Measurements from ENCODE around the gene TNP2. TPM values are rescaled to one million over a fixed set of nuclear protein-coding genes. Genes with fewer than 3 reads are reported as not detected.
"Not testable (repeated sequence)": the region's sequence is repeated elsewhere in the genome, so short reads cannot be mapped to it uniquely, and the experiment has no call there.

TNP2 gene
- total RNA-seq, 1 donor: not detected

DNA sequence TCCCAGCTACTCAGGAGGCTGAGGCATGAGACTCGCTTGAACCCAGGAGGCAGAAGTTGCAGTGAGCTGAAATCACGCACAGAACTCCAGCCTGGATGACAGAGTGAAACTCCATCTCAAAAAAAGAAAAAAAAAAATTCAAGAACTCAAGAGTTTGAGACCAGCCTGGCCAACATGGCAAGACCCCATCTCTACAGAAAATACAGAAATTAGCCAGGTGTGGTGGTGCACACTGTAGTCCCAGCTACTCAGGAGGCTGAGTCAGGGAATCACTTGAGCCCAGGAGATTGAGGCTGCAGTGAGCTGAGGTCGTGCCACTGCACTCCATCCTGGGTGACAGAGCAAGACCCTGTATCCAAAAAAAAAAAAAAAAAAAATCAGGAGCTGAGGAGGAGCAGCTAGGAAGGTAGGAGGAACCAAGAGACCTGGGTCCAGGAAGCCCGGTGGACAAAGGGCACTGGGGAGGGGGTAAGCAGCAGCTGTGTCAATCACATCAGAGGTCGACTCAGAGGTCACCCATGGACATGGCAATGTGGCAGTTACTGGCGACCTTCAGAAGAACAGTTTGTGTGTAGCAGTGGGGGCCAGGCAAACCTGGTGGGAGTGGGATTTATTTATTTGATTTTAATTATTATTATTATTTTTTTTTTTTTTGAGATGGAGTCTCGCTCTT lies 23.1 kb upstream of the TNP2 start:
- Histone ChIP-seq H3K4me3 (ENCODE audit: low read length) (no peak overlapping the region), H3K4me1 (ENCODE audit: insufficient read depth, low read length) (peaks cover 10% of the 10 kb centered on the region), H3K9me3 (ENCODE audit: low read depth, low read length) (no peaks in the 10 kb centered on the region), H3K27me3 (ENCODE audit: insufficient read depth, low read length) (no peaks in the 10 kb centered on the region)

DNA sequence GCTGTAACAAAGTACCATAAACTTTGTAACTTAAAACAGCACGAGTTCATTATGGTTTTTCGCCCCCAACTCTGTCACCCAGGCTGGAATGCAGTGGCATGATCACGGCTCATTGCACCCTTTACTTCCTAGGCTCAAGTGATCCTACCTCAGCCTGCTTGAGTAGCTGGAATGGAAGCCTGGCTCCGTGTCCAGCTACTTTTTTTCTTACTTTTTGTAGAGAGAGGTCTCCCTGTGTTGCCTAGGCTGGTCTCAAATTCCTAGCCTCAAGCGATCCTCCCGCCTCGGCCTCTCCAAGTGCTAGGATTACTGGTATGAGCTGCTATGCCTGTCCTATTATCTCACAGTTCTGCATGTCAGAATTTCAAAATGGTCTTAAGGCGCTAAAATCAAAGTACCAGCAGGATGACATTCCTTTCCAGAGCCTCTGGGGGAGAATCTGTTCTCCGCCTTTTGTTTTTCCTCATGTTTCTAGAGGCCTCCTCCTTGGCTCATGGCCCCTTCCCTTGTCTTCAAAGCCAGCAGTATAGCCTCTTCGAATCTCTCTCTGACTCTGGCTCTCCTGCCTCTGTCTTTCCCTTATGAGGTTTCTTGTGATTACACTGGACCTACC lies 22.1 kb upstream of the TNP2 start:
- Histone ChIP-seq H3K4me3 (ENCODE audit: low read length) (no peak overlapping the region), H3K9me3 (ENCODE audit: low read depth, low read length) (no peaks in the 10 kb centered on the region), H3K27me3 (ENCODE audit: insufficient read depth, low read length) (no peaks in the 10 kb centered on the region), H3K4me1 (ENCODE audit: insufficient read depth, low read length) (peaks cover under 1% of the 10 kb centered on the region)

DNA sequence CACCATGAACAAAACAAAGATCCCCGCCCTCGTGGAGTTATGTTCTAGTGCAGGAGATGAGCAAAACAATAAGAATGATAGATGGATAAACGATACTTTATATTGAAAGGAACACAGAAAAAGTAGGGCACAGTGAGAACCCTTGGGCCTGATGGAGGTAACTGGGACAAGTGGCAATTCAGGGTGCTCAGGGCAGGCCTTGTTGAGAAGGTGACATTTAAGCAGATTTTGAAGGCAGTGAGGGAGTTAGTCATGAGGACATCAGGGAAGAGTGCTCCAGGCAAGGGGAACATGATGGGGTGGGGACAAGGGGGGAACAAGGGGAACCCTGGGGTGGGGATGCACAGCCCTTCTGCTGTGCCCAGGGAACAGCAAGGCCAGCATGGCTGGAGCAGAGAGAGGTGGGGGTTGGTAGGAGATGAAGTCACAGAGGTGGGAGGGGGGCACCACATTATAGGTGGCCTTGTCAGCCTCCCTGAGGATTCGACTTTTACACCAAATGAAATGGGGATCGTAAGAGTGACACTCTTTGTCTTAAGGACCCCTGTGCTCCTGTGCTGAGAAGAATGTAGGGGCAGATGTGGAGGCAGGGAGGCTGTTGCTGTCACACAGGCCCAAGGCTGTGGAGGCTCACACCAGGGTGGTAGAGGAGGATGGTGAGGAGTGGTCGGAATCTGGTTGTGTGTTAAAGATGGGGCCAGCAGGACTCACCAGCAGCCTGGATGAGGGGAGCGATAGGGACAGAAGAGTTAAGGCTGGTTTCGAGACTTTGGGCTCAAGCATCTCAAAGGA lies 21.2 kb upstream of the TNP2 start:
- H3K27me3 ChIP-seq (ENCODE audit: insufficient read depth, low read length): no peaks in the 10 kb centered on the region
- H3K4me3 ChIP-seq (ENCODE audit: low read length): no peak overlapping the region
- no peaks in the 10 kb centered on the region for H3K4me1 ChIP-seq (ENCODE audit: insufficient read depth, low read length)
- no peaks in the 10 kb centered on the region for H3K9me3 ChIP-seq (ENCODE audit: low read depth, low read length)

DNA sequence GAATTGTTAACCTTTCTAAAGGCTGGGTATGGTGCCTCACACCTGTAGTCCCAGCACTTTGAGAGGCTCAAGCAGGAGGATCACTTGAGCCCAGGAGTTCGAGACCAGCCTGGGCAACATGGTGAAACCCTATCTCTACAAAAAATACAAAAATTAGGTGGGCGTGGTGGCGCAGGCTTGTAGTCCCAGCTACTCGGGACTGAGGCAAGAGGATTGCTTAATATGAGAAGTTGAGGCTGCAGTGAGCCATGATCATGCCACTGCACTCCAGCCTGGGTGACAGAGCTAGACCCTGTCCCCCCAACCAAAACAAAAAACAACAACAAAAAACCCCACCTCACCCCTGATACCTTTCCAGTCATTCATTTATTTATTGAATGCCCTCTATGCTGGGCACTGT lies 20.6 kb upstream of the TNP2 start:
- H3K4me3 ChIP-seq (ENCODE audit: low read length); H3K27me3 ChIP-seq (ENCODE audit: insufficient read depth, low read length); H3K4me1 ChIP-seq (ENCODE audit: insufficient read depth, low read length); H3K9me3 ChIP-seq (ENCODE audit: low read depth, low read length): not testable (repeated sequence)

DNA sequence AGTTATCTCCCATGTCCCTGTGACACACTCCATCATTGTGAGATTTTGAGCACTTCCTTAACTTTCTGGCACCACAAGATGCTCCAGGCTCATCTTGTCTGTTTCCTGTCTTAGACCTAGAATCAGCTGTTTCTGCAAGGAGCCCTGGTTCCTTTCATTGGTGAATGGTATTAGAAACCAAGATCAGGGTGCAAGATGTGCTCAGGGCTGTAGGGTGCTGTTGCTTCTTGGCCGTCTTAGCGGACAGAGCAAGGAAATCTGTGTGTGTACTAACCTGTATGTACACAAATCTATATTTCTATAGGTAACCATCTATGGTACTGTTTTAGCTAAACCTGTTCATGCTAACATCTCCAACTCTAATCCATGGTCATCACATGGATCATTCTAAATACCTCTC lies 20.1 kb upstream of the TNP2 start:
- Histone ChIP-seq H3K9me3 (ENCODE audit: low read depth, low read length) (no peaks in the 10 kb centered on the region), H3K4me3 (ENCODE audit: low read length) (no peak overlapping the region), H3K4me1 (ENCODE audit: insufficient read depth, low read length) (no peaks in the 10 kb centered on the region), H3K27me3 (ENCODE audit: insufficient read depth, low read length) (no peaks in the 10 kb centered on the region)

DNA sequence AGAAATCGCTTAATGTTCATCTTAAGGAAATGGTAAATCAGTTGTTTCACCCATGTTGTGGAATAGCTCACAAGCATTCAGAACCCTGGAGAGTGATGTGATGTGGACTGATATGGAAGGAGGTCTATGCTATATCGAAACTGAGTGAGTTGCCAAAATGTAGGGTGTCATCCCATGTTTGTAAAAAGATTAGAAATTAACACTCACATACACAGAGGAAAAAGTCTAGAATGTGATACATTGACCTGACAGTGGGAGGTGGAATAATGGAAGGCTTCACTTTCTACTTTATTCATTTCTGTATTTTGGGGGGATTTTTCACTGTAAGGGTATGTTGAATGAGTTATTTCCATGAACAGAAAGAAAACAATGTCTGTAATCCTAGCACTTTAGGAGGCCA lies 16.7 kb upstream of the TNP2 start:
- Histone ChIP-seq H3K27me3 (ENCODE audit: insufficient read depth, low read length) (no peaks in the 10 kb centered on the region), H3K9me3 (ENCODE audit: low read depth, low read length) (no peaks in the 10 kb centered on the region), H3K4me3 (ENCODE audit: low read length) (no peak overlapping the region), H3K4me1 (ENCODE audit: insufficient read depth, low read length) (no peaks in the 10 kb centered on the region)

DNA sequence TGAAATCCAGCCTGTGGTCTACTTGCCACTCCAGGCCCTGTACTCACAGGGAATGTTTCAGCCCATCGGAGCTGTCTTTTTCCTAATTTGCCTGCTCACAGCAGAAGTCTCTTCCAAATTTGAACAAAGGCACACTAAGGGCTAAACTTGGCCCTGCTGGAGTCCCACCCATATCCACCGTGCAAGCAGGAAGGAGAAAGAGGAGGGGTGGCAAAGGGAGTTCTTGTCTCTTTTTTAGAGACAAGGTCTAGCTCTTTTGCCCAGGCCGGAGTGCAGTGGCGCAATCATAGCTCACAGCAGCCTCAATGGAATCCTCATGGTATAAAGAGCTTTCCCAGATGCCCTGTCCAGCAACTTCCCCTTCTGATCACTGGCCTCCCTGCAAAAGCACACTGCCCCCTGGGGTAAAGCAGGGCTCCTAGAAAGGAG lies 14.7 kb upstream of the TNP2 start:
- H3K4me3 ChIP-seq (ENCODE audit: low read length): no peak overlapping the region
- no peaks in the 10 kb centered on the region for H3K9me3 ChIP-seq (ENCODE audit: low read depth, low read length)
- no peaks in the 10 kb centered on the region for H3K27me3 ChIP-seq (ENCODE audit: insufficient read depth, low read length)

DNA sequence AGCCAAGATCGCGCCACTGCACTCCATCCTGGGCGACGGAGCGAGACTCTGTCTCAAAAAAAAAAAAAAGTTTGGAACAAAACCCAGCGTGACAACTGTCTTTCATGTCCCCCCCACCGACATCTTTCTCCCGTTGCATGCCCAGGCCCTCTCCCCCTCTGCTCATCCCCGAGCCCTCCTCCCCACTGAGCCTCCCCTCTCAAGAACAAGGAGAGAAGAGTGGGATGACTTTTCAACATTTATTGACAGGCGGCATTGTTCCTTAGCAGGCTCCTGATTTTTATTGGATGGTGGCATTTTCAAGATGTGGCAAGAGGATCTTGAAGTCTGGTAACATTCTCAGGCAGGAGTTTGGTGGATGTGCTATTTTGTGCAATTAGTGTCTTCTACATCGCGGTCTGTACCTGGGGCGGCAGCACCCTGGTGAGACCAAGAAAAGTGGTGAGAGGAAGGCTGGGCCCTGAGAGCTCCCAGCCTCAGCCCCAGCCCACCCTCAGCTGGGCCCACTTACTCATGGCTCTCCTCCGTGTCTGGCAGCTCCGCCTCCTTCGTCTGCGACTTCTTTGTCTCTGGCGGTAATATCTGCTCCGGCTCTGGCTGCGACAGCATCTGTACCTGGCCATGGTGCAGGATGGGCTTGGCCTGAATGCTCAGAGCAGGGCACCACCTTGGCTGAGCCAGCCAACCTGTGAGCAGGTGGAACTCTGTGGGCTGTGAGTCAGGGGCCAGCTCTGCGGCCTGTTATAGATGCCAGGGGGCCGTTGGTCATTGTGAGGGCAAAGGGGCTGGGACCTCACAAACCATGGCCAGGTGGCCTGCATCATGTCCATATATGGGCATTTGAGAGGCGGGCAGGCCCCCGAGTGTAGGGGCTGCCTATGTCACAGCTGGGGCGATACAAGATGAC lies 11.7 kb upstream of the TNP2 start, which contains the start of gene PRM1:
Gene PRM1, minus strand, starts transcription at position 715 of the 907 bp plus-strand sequence. Its CDS starts 92 bp downstream, at position 623.
- no peak within 1 kb of the TSS for H3K4me3 ChIP-seq (ENCODE audit: low read length)
- H3K4me1 ChIP-seq (ENCODE audit: insufficient read depth, low read length): peaks cover 9% of the 10 kb centered on the region
- H3K27me3 ChIP-seq (ENCODE audit: insufficient read depth, low read length): no peaks in the 10 kb centered on the region
- no peaks in the 10 kb centered on the region for H3K9me3 ChIP-seq (ENCODE audit: low read depth, low read length)

More for the DNA sequence above, 14.7 kb upstream of the TNP2 start:
- peaks cover 6% of the 10 kb centered on the region for H3K4me1 ChIP-seq (ENCODE audit: insufficient read depth, low read length)

DNA sequence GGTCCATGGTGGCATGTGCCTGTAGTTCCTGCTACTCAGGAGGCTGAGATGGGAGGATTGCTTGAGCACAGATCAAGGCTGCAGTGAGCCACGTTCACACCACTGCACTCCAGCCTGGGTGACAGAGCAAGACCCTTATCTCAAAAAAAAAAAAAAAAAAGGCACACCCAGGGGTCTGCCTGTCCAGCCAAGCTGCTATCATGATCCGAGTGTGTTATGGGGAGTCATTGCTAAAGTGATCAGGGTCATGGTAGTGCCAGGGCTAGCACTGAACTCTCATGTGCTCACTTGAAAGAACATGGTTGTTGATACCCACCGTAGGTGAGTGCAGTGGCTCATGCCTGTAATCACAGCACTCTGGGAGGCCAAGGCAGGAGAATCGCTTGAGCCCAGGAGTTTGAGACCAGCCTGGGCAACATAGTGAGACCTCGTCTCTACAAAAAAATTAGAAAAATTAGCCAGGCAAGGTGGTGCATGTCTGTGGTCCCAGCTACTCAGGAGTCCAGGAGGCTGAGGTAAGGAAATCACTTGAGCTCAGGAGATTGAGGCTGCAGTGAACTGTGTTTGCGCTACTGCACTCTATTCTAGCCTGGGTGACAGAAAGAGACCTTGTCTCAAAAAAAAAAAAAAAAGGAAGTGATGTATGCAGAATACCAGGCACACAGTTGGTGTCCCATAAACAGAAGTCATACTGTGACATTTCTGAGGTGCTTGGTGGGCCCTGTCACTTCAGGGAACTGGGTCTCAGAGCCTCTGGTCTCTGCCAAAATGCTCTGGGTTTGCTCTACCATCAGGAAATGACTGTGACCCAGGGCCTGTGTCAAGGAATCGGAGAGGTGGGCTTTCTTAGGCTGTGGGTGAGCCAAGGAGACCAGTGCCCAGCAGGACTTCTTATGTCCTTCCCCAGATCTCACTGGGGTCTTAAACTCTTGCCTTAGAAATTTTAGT lies 9.8 kb upstream of the TNP2 start:
- no peaks in the 10 kb centered on the region for H3K9me3 ChIP-seq (ENCODE audit: low read depth, low read length)
- H3K4me1 ChIP-seq (ENCODE audit: insufficient read depth, low read length): peaks cover 9% of the 10 kb centered on the region
- no peak overlapping the region for H3K4me3 ChIP-seq (ENCODE audit: low read length)
- no peaks in the 10 kb centered on the region for H3K27me3 ChIP-seq (ENCODE audit: insufficient read depth, low read length)

DNA sequence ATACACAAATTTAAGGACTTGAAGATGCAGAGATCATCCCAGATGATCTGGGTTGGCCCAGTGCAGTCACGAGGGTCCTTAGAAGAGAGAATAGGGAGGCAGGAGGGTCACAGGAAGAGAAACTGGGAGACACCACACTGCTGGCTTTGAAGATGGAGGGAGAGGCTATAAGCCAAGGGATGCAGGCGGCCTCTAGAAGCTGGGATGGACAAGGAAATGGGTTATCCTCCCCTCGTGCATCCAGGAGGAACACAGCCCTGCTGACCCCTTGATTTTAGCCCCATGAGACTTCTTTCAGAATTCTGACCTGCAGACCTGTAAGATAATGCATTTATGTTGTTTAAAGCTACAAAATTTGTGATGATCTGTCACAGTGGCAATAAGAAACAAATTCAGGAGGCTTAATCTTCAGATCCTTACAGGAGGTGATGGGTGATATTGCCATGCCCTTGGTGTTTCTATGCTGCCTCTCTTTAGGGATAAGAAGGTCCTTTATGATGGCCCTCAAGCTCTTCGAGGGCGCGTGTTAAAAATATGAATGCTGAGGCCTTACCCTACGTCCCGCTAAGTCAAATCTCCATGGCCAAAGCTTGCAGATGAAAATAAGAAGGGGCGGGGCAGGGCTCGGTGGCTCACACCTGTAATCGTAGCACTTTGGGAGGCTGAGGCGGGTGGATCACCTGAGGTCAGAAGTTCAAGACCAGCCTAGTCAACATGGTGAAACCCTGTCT lies 8.6 kb upstream of the TNP2 start:
- Histone ChIP-seq H3K4me3 (ENCODE audit: low read length) (no peak overlapping the region), H3K9me3 (ENCODE audit: low read depth, low read length) (no peaks in the 10 kb centered on the region), H3K27me3 (ENCODE audit: insufficient read depth, low read length) (no peaks in the 10 kb centered on the region), H3K4me1 (ENCODE audit: insufficient read depth, low read length) (peaks cover 9% of the 10 kb centered on the region)

DNA sequence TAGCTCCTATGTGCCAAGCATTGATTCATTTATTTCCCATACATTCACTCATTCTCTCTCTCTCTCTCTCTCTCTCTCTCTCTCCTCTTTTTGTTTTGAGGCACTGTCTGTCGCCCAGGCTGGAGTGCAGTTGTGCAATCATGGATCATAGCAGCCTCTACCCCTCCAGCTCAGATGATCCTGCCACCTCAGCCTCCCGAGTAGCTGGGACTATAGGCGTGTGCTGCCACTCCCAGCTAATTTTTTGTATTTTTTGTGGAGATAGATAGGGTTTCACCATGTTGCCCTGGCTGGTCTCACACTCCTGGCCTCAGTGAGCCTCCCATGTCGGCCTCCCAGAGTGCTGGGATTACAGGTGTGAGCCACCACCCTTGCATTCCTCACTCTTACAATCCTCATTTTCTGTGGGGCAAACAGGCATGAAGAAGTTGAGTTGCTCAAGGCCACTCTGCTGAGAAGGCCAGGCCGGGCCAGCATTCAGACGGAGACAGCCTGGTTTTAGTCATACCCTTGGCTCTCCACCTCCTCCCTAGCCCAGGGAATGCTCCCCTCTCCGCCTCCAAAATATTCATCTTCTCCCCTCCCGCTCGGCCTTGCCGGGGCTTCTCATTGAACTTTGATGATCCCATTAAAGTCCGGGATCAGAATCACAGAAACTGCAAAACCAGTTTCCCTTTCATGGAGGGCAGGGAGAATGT lies 7.9 kb upstream of the TNP2 start:
- Histone ChIP-seq H3K4me1 (ENCODE audit: insufficient read depth, low read length) (peaks cover 9% of the 10 kb centered on the region), H3K4me3 (ENCODE audit: low read length) (no peak overlapping the region), H3K9me3 (ENCODE audit: low read depth, low read length) (no peaks in the 10 kb centered on the region), H3K27me3 (ENCODE audit: insufficient read depth, low read length) (no peaks in the 10 kb centered on the region)

DNA sequence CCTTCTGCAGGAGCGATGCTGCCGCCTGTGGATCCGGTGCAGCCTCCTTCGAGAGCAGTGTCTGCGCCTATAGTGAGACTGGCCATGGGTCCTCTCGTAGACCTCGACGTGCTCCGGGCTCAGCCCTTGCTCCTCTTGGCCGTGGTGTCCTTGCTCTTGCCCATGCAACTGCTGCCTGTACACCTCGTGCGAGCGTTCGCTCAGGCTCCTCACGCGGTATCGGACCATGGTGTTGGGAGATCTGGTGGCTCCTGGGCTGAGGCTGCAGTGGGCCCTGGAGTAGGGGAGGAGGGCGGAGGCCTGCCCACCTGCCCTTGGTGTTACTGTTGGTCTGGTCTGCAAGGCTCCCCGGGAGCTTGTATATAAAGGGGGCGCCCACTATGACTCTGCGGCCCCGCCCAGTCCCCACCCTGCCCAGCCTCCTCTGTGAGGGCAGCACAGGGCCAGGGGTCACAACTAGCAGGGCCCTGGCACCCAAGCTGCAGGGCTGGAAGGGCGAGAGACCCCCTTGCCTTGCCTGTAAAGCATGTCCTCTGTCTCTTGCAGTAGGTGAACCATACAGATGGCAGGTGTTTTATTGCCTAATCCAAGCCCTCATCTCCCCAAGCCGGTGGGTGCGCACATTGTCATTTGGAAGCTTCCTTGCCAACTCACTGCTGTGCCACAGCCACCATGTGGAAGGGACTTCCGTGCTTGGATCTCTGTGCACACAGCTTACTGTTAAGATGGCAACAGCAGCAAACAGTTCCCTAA lies 7.2 kb upstream of the TNP2 start, which contains the start of gene PRM2:
Gene PRM2, minus strand, starts transcription at position 338 of the 753 bp plus-strand sequence. Its CDS starts 110 bp downstream, at position 228.
- Histone ChIP-seq H3K27me3 (ENCODE audit: insufficient read depth, low read length) (no peaks in the 10 kb centered on the region), H3K9me3 (ENCODE audit: low read depth, low read length) (no peaks in the 10 kb centered on the region), H3K4me1 (ENCODE audit: insufficient read depth, low read length) (peaks cover 9% of the 10 kb centered on the region), H3K4me3 (ENCODE audit: low read length) (no peak within 1 kb of the TSS)

All from mononuclear cell (primary cell).